Kidney (tissue), 14 donors: ENCODE results near the gene NUP214. TPM values are rescaled to one million over a fixed set of nuclear protein-coding genes. Genes with fewer than 3 reads are reported as not detected.

Experiments
- DNase-seq, 5 donors: peaks; one replicate each; pipeline ENCODE4 v3.0.0-alpha.2; 2013 to 2020
- FAIRE-seq: peaks from 2 replicates; lab custom pipeline; 2012; peaks lifted over from hg19 to GRCh38; lab: Jason Lieb, UNC
- H3K27ac ChIP-seq, 2 donors: one replicate each; pipeline ENCODE4 v1.7.0; 2013; ENCODE audit warnings: low read depth in 2 of 2, low read length in 2 of 2, inconsistent platforms in 1 of 2
- H3K27me3 ChIP-seq: one replicate; pipeline ENCODE4 v1.7.1; 2013; ENCODE audit warnings: low read length, inconsistent platforms; ENCODE audit not compliant: control insufficient read depth, insufficient read depth
- H3K36me3 ChIP-seq, 3 donors: one replicate each; pipeline versions ENCODE4 v1.7.0 to v1.7.1; 2013; ENCODE audit warnings: low read length in 3 of 3, control low read depth in 1 of 3, inconsistent platforms in 1 of 3; ENCODE audit not compliant: insufficient read depth in 3 of 3, control insufficient read depth in 2 of 3
- H3K4me1 ChIP-seq, 3 donors: one replicate each; pipeline versions ENCODE4 v1.7.0 to v1.7.1; 2013; ENCODE audit warnings: low read length in 3 of 3, inconsistent platforms in 1 of 3, low read depth in 1 of 3; ENCODE audit not compliant: control insufficient read depth in 2 of 3, insufficient read depth in 2 of 3
- H3K4me3 ChIP-seq, 3 donors: one replicate each; pipeline versions ENCODE4 v1.7.0 to v1.8.1; 2013; ENCODE audit warnings: low read length in 3 of 3, control low read depth in 1 of 3, inconsistent platforms in 1 of 3
- H3K9ac ChIP-seq, 3 donors: one replicate each; pipeline versions ENCODE4 v1.7.0 to v1.7.1; 2013; ENCODE audit warnings: low read length in 3 of 3, control low read depth in 1 of 3, inconsistent platforms in 1 of 3
- H3K9me3 ChIP-seq, 3 donors: one replicate each; pipeline versions ENCODE4 v1.7.0 to v1.7.1; 2013; ENCODE audit warnings: low read length in 3 of 3, control low read depth in 1 of 3, inconsistent platforms in 1 of 3; ENCODE audit not compliant: control insufficient read depth in 2 of 3, insufficient read depth in 1 of 3
- CTCF ChIP-seq: IDR thresholded peaks from 3 replicates; pipeline ENCODE4 v1.5.1; 2012; ENCODE audit warnings: mild to moderate bottlenecking, moderate library complexity, borderline replicate concordance; ENCODE audit not compliant: insufficient read depth; ENCODE audit errors: extremely low read depth
- intact Hi-C: fragments of 100-400 bp; cut with DNase I; formaldehyde crosslinking; loops from one replicate; pipeline ENCODE4 v1.11.1; 2022
- polyA plus RNA-seq: library from polyadenylated mRNA; stranded (reverse); fragments of 350-450 nt; fragmentation: Illumina TruSeq; extraction: RNeasy Lipid Tissue Mini Kit (QIAGEN cat#74804); gene quantifications from one replicate; pipeline ENCODE4 v1.2.3, GENCODE V29; 2014; ENCODE audit warnings: low read depth, low replicate concordance; ENCODE audit not compliant: insufficient read depth
- total RNA-seq: library from RNA; stranded (reverse); fragmentation: NEBNext Ultra II Directional; extraction: Animal tissue kit (Norgen Biotek cat#: 25700); gene quantifications from one replicate; pipeline ENCODE4 v1.2.1, GENCODE V29; 2021
- donor health status: control.
- donor health status: control.
- donor health status: control.
- donor health status: control.
- donor health status: control.
- donor health status: DM: yes; HTN: yes; CAD: no.
- donor health status: Normal renal cell carcinoma (clear cell type).

NUP214 gene
- total and polyA plus RNA-seq, 2 donors from 2014 or later, result 28.4 to 75.3 TPM

GRCh38 chr9:131273856-131274673 lies 148.7 kb downstream of the NUP214 start:
- Histone ChIP-seq H3K27ac (peak overlapping the region; percentile 20 to 61), H3K4me3 (peak overlapping the region in 2 of 3 donors; percentile 5 to 40), H3K27me3 (peaks cover 2% of the 10 kb centered on the region), H3K36me3 (no peaks in the 10 kb centered on the region), H3K9me3 (no peaks in the 10 kb centered on the region), H3K9ac (no peak overlapping the region), H3K4me1 (peaks cover 0 to 7% (median 0%) of the 10 kb centered on the region in 3 donors)
- DNase-seq (peak in 2 of 5 donors; percentile 27 to 51), FAIRE-seq (no peak)
- no peak for TF ChIP-seq CTCF
- intact Hi-C loops, result no loop called here

GRCh38 chr9:131274674-131275331 lies 149.4 kb downstream of the NUP214 start:
- H3K27ac ChIP-seq, result no peak overlapping the region
- H3K9ac ChIP-seq, result no peak overlapping the region
- no peaks in the 10 kb centered on the region for H3K9me3 ChIP-seq
- H3K27me3 ChIP-seq, result peaks cover 2% of the 10 kb centered on the region
- peak overlapping the region in 1 of 3 donors; percentile 43 for H3K4me3 ChIP-seq
- FAIRE-seq, result no peak
- H3K4me1 ChIP-seq, result peaks cover 0 to 7% (median 0%) of the 10 kb centered on the region in 3 donors
- no peak for TF ChIP-seq CTCF
- intact Hi-C loops, result no loop called here
- DNase-seq, result peak in 1 of 5 donors; percentile 75
- no peaks in the 10 kb centered on the region for H3K36me3 ChIP-seq

GRCh38 chr9:131275332-131276093 lies 150.1 kb downstream of the NUP214 start:
- intact Hi-C loops, result no loop called here
- H3K4me1 ChIP-seq, result peaks cover 0 to 7% (median 0%) of the 10 kb centered on the region in 3 donors
- TF ChIP-seq CTCF, result no peak
- H3K9ac ChIP-seq, result no peak overlapping the region
- peak overlapping the region in 2 of 3 donors; percentile 18 to 43 for H3K4me3 ChIP-seq
- FAIRE-seq (no peak), DNase-seq (peak in 1 of 5 donors; percentile 79)
- H3K9me3 ChIP-seq, result no peaks in the 10 kb centered on the region
- peak overlapping the region; percentile 11 to 42 for H3K27ac ChIP-seq
- no peaks in the 10 kb centered on the region for H3K36me3 ChIP-seq
- peaks cover 2% of the 10 kb centered on the region for H3K27me3 ChIP-seq
